ENCODE results near the gene TAGAP.

DNA sequence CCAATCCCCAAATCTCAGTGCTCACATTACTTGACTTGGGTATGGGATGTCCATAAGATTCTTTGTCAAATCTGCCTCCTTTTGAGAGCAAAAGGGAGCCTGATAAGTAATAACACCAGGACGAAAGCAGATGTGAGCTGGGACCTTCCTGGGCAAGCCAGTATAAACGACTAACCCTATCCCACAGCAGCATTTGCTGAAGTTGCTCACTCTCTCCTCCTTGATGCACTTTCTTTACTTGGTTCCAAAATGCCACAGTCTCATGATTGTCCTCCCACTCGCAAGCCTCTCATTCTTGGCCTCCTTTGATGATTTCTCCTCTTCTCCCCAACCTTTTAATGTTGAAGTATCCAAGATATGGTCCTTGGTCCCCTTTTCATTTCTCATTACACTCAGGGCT is 44.7 kb upstream of the TAGAP start:
- TF ChIP-seq, protein P1, sequence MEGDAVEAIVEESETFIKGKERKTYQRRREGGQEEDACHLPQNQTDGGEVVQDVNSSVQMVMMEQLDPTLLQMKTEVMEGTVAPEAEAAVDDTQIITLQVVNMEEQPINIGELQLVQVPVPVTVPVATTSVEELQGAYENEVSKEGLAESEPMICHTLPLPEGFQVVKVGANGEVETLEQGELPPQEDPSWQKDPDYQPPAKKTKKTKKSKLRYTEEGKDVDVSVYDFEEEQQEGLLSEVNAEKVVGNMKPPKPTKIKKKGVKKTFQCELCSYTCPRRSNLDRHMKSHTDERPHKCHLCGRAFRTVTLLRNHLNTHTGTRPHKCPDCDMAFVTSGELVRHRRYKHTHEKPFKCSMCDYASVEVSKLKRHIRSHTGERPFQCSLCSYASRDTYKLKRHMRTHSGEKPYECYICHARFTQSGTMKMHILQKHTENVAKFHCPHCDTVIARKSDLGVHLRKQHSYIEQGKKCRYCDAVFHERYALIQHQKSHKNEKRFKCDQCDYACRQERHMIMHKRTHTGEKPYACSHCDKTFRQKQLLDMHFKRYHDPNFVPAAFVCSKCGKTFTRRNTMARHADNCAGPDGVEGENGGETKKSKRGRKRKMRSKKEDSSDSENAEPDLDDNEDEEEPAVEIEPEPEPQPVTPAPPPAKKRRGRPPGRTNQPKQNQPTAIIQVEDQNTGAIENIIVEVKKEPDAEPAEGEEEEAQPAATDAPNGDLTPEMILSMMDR (IDR thresholded peaks at IDR 0.05): no peak
- TF ChIP-seq EZH2 (IDR thresholded peaks at IDR 0.05; ENCODE audit: borderline replicate concordance, insufficient read depth, low read depth, low read length, poor library complexity, severe bottlenecking): no peak
